Natural killer cell (primary cell): ENCODE data around the gene CD72. TPM values are rescaled to one million over a fixed set of nuclear protein-coding genes. Genes with fewer than 3 reads are reported as not detected.

Source experiments
- ATAC-seq, 3 donors: fragments of 150-1000 bp in 2 of 3; fragments of 200-7000 bp in 1 of 3; cut with Tn5 transposase; 1 replicate in 1 of 3; 2 replicates in 2 of 3; pipeline ENCODE4 v1.10.0; 2021; ENCODE audit warnings: mild to moderate bottlenecking in 2 of 3, moderate library complexity in 2 of 3
- DNase-seq, 2 donors: peaks; one replicate each; pipeline versions ENCODE4 v3.0.0 to v3.0.0-alpha.2; 2013 to 2021; ENCODE audit warnings: mixed read lengths in 1 of 2
- H3K27ac ChIP-seq: one replicate; pipeline ENCODE4 v1.5.1; 2013; ENCODE audit warnings: mild to moderate bottlenecking, low read length
- H3K27me3 ChIP-seq: one replicate; pipeline ENCODE4 v1.6.1; 2013; ENCODE audit warnings: low read length; ENCODE audit not compliant: control insufficient read depth, insufficient read depth
- H3K36me3 ChIP-seq: one replicate; pipeline ENCODE4 v1.6.1; 2013; ENCODE audit warnings: low read length; ENCODE audit not compliant: control insufficient read depth, insufficient read depth
- H3K4me1 ChIP-seq: one replicate; pipeline ENCODE4 v1.6.1; 2013; ENCODE audit warnings: low read length; ENCODE audit not compliant: control insufficient read depth, insufficient read depth
- H3K4me3 ChIP-seq: one replicate; pipeline ENCODE4 v1.5.1; 2013; ENCODE audit warnings: low read length
- H3K9me3 ChIP-seq: one replicate; pipeline ENCODE4 v1.6.1; 2013; ENCODE audit warnings: low read length; ENCODE audit not compliant: control insufficient read depth, insufficient read depth
- H3K27ac Mint-ChIP-seq, 2 donors: one replicate each; pipeline ENCODE4 v1.8.0; 2022; ENCODE audit warnings: mild to moderate bottlenecking in 2 of 2, mixed read lengths in 2 of 2, moderate library complexity in 1 of 2
- H3K27me3 Mint-ChIP-seq, 2 donors: one replicate each; pipeline ENCODE4 v1.8.0; 2022; ENCODE audit warnings: low read depth in 2 of 2, mixed read lengths in 2 of 2
- H3K36me3 Mint-ChIP-seq: one replicate; pipeline ENCODE4 v1.8.0; 2022; ENCODE audit warnings: mixed read lengths
- H3K4me1 Mint-ChIP-seq, 2 donors: one replicate each; pipeline ENCODE4 v1.8.0; 2022; ENCODE audit warnings: mixed read lengths in 2 of 2
- H3K4me3 Mint-ChIP-seq: one replicate; pipeline ENCODE4 v1.8.0; 2022; ENCODE audit warnings: mild to moderate bottlenecking, moderate library complexity, mixed read lengths
- H3K9me3 Mint-ChIP-seq, 2 donors: one replicate each; pipeline ENCODE4 v1.8.0; 2022; ENCODE audit warnings: mixed read lengths in 2 of 2
- WGBS: methylation state at CpG from one replicate; pipeline ENCODE4 v1.1.7; 2013; ENCODE audit warnings: missing lambda C conversion rate; ENCODE audit not compliant: insufficient coverage; 5-methylcytosine and 5-hydroxymethylcytosine counted together
- intact Hi-C: fragments of 100-400 bp; cut with micrococcal nuclease; formaldehyde crosslinking; loops from one replicate; pipeline ENCODE4 v1.14.2; 2022
- total RNA-seq, 4 donors: library from RNA; stranded (reverse); fragments of 120-200 nt in 1 of 4; gene quantifications; one replicate each; pipeline versions ENCODE4 v1.2.3 to v1.2.4, GENCODE V29; 2013 to 2022
- TF ChIP-seq, protein P1 (sequence below): fragments of 200-600 bp; IDR thresholded peaks from one replicate; pipeline ENCODE4 v1.8.0; 2022; ENCODE audit warnings: antibody characterized with exemption

The CD72 gene, protein sequence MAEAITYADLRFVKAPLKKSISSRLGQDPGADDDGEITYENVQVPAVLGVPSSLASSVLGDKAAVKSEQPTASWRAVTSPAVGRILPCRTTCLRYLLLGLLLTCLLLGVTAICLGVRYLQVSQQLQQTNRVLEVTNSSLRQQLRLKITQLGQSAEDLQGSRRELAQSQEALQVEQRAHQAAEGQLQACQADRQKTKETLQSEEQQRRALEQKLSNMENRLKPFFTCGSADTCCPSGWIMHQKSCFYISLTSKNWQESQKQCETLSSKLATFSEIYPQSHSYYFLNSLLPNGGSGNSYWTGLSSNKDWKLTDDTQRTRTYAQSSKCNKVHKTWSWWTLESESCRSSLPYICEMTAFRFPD
- 10 to 100 TPM; 27.0 to 48.1 (median 32.3) TPM for total RNA-seq
- 98.0 TPM for total RNA-seq (2013)

DNA sequence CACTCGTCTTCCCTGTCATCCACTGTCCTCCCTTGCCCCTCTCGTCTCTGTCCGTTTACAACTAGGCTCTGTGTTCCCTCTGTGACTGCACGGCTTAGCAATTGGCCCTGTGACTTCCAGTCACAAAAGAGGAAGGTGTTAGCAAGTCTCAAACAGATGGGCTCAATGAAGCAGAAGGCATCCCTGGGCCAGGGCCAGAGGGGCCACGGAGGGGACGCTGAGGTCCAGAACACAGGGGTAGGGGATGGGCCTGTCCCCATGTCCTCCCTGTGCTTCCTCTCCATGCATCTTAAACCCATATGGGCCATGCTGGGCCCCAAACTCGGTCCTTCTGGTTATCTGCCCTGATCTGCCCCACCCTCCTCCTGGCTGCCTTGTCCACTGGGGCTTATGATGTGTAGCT is at the start of gene CD72:
TSS of gene CD72 (minus strand) at position 89 of the 403 bp plus-strand sequence. CDS start 110 bp downstream, outside the sequence.
- peak within 1 kb of the TSS; percentile 96 for H3K4me3 Mint-ChIP-seq
- peaks cover 52% of the 10 kb centered on the region for H3K4me1 ChIP-seq

DNA sequence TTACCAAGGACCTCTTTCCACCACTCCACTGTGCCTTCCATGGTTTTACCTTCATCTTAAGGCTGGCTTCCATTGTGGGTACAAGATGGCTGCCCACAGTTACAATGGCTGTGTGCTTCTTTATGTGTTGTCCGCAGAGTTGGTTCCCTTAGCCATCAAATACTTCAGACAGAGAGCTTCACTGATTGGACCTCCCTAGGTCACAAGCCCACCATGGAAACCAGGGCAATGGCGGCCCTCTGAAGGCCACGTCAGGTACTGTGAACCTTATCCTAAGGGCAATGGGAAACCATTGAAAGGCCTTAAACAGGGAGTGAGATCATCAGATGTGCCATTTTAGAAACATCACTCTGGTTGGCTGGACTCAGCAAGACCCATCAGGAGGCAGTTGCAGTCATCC is 49.7 kb upstream of the CD72 start:
- no peaks in the 10 kb centered on the region for H3K36me3 ChIP-seq
- no peaks in the 10 kb centered on the region for H3K27me3 ChIP-seq
- no peak overlapping the region for H3K4me3 ChIP-seq
- TF ChIP-seq, protein P1, sequence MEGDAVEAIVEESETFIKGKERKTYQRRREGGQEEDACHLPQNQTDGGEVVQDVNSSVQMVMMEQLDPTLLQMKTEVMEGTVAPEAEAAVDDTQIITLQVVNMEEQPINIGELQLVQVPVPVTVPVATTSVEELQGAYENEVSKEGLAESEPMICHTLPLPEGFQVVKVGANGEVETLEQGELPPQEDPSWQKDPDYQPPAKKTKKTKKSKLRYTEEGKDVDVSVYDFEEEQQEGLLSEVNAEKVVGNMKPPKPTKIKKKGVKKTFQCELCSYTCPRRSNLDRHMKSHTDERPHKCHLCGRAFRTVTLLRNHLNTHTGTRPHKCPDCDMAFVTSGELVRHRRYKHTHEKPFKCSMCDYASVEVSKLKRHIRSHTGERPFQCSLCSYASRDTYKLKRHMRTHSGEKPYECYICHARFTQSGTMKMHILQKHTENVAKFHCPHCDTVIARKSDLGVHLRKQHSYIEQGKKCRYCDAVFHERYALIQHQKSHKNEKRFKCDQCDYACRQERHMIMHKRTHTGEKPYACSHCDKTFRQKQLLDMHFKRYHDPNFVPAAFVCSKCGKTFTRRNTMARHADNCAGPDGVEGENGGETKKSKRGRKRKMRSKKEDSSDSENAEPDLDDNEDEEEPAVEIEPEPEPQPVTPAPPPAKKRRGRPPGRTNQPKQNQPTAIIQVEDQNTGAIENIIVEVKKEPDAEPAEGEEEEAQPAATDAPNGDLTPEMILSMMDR = no peak
- H3K27ac ChIP-seq = no peak overlapping the region
- Mint-ChIP-seq H3K4me3 (no peak overlapping the region), H3K9me3 (no peaks in the 10 kb centered on the region), H3K36me3 (no peaks in the 10 kb centered on the region), H3K27me3 (no peaks in the 10 kb centered on the region), H3K4me1 (peaks cover 22 to 28% of the 10 kb centered on the region in 2 donors), H3K27ac (no peak overlapping the region)
- H3K9me3 ChIP-seq = no peaks in the 10 kb centered on the region
- intact Hi-C loops = no loop called here
- no peak for ATAC-seq
- WGBS = 94% methylated on average over 3 of the region's 3 CpGs
- no peak for DNase-seq
- peaks cover 25% of the 10 kb centered on the region for H3K4me1 ChIP-seq

More for the DNA sequence above, at the start of gene CD72:
- Histone ChIP-seq H3K4me3 (peak within 1 kb of the TSS; percentile 55), H3K36me3 (no peaks in the 10 kb centered on the region), H3K27ac (peak within 1 kb of the TSS; percentile 97), H3K27me3 (no peaks in the 10 kb centered on the region), H3K9me3 (no peaks in the 10 kb centered on the region)
- 29% methylated on average over 7 of the region's 7 CpGs for WGBS
- Mint-ChIP-seq H3K27me3 (no peaks in the 10 kb centered on the region), H3K4me1 (peaks cover 61 to 64% of the 10 kb centered on the region in 2 donors), H3K9me3 (no peaks in the 10 kb centered on the region), H3K27ac (peak within 1 kb of the TSS; percentile 98 to 99), H3K36me3 (peaks cover 8% of the 10 kb centered on the region)
- TF ChIP-seq, protein P1 = no peak
- no peak for DNase-seq
- ATAC-seq = no peak
- intact Hi-C loops = loop anchor here (5.0 kb wide), 1 partner anchor 114 kb away; the partner anchor contains the start of genes CREB3 and TLN1

DNA sequence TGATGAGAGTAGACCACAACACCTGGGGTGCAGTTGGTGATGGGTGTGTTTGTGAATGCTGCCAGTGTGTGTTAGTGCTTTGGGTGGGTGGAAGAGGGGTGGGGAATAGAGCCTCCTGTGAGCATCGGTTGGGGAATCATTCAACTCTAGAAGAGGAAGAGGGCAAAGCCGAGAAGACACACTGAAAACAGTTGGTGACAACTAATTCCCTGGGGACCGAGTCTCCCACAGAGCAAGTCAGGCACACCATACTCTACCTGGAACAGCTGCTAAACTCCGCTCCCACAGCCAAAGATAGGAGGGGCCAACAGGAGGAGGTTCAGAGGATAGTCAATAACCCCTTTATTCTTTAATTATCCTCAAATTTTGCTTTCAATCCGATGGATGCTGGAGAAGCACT is 48.3 kb upstream of the CD72 start:
- Mint-ChIP-seq H3K27me3 (no peaks in the 10 kb centered on the region), H3K4me3 (no peak overlapping the region), H3K9me3 (no peaks in the 10 kb centered on the region), H3K4me1 (peaks cover 36 to 42% of the 10 kb centered on the region in 2 donors), H3K36me3 (no peaks in the 10 kb centered on the region), H3K27ac (no peak overlapping the region)
- Histone ChIP-seq H3K27me3 (no peaks in the 10 kb centered on the region), H3K27ac (no peak overlapping the region), H3K4me1 (peaks cover 39% of the 10 kb centered on the region), H3K36me3 (no peaks in the 10 kb centered on the region), H3K4me3 (no peak overlapping the region), H3K9me3 (no peaks in the 10 kb centered on the region)
- DNase-seq (no peak), ATAC-seq (no peak)
- 76% methylated on average over 5 of the region's 5 CpGs for WGBS
- TF ChIP-seq, protein P1 = no peak
- intact Hi-C loops = no loop called here
